NCI-H1436 (cell line): ENCODE data around the gene SUSD2.
"Not testable (repeated sequence)": the region's sequence is repeated elsewhere in the genome, so short reads cannot be mapped to it uniquely, and the experiment has no call there.

ENCODE experiments used
- DNase-seq: peaks from one replicate; lab custom pipeline; 2025; lab: John Stamatoyannopoulos, UW

Gene SUSD2, protein sequence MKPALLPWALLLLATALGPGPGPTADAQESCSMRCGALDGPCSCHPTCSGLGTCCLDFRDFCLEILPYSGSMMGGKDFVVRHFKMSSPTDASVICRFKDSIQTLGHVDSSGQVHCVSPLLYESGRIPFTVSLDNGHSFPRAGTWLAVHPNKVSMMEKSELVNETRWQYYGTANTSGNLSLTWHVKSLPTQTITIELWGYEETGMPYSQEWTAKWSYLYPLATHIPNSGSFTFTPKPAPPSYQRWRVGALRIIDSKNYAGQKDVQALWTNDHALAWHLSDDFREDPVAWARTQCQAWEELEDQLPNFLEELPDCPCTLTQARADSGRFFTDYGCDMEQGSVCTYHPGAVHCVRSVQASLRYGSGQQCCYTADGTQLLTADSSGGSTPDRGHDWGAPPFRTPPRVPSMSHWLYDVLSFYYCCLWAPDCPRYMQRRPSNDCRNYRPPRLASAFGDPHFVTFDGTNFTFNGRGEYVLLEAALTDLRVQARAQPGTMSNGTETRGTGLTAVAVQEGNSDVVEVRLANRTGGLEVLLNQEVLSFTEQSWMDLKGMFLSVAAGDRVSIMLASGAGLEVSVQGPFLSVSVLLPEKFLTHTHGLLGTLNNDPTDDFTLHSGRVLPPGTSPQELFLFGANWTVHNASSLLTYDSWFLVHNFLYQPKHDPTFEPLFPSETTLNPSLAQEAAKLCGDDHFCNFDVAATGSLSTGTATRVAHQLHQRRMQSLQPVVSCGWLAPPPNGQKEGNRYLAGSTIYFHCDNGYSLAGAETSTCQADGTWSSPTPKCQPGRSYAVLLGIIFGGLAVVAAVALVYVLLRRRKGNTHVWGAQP

DNA sequence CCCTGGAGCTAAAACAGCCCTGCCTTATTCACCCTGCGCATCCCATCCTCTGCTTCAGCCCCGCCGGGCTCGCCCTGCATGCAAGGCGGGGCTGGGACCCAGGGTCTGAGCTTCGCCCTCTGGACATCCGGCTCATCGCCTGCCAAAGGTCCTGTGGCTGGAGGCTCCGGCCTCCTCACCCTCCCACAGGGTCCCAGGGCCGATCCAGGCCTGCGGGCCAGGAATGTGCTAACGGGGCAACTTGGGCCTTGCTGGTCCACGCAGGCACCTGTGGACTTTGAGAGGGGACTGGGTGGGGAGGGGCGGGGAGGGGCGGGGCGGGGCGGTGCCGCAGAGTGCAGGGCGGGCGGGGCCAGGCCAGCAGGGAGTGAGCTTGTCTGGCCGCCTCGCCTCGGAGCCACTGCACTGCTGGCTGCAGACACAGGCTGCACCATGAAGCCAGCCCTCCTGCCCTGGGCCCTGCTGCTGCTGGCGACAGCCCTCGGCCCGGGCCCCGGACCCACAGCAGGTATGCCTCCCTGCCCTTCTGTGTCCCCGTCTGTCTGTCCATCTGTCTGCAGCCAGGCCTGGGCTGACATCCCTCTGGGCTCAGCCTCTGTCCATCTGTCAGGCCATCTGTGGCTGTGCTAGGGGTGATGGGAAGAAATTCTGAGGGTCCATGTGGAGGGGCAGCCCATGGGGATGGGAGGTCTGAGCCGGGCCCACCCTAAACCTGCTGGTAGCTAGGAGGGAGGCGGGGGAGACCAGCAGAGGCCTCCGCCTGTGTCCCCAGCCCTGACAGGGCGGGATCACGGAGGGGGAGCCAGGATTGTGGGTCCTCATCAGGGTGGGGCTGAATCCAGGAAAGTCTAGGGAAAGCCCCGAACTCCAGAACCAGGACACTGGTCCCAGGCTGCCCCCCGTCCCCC is at the start of gene SUSD2:
TSS of gene SUSD2 (plus strand) at position 400 of the 908 bp plus-strand sequence. CDS start at position 433, 33 bp downstream.
- DNase-seq = no peak

DNA sequence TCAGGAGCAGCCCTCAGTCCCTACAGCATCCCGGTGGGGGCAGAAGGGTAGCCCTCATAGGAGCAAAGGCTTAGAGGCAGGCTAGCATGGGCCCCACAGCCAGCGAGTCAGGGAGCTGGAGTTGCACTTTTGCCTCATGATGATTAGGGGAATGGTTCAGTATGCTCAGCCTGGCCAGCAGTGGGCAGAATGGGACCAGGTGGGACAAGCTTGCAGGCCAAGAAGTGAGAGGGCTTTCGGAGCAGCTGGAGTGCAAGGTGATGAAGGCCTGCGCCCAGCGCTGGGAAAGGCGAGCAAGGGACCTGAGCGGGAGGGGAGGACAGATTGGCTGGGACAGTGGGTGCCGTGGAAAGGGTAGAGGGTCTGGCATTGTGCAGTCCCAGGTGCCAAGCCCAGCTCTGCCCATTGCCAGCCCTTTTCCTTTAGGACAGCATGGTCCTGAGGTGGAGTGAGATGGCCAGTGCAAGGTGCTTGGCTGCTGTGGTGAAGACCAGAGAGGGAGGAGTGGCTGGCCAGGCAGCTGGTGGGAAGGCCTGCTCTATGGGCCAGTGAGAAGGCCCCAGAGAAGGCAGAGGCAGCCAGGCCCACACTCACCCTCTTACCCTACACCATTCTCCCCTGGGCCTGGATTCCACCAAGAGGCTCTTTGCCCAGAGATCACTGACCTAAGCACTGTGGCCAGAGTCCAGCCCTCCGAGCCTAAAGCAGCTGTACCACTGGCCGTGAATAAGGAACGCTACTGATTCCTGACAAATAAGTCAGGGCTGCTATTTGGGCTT is 47.9 kb upstream of the SUSD2 start:
- DNase-seq = no peak

DNA sequence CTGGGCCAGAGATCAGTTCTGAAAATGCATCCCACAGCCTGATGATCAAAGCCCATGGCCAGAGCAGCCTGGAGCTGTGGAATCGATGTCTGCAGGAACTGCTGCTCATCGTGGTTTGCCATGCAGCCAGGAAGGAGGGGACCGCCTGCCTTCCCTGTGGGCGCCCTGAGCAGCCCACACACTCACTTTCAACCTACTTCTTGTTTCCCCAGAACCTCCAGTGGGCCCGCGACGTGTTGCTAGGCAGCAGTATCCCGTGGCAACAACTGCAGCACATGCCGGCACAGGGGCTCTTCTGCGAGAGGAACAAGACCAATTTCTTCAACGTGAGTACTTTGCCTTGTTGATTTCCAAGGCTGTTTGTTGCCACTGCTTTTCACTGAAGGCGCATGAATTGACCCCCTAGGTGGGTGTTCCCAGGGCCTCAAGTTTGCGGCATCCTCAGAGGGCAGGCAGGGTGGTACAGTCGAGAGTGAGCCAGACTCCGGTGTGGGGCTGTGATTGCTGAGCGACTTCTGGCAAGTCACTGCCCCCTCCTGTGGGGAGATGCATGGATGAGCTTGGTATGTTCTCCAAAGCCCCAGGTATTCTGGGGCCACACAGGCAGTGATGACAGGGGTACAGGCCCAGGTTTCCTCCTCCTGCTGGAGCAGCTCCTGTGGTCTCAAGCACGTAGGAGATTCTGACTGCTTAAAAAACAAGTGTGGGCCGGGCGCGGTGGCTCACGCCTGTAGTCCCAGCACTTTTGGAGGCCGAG is 47.0 kb upstream of the SUSD2 start:
- DNase-seq = no peak

DNA sequence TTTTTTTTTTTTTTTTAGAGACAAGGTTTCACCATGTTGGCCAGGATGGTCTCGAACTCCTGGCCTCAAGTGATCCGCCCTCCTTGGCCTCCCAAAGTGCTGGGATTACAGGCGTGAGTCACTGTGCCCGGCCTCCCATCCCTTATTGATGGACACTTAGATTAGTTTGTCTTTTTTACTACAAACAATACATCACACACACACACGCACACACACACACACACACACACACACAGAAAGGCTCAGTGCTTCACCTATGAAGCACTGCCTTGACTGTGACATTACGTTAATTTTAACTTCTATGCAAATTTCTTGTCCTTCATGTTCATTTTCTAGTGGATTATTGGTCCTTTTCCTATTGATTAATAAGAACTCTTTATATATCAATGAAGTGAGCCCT is 44.8 kb upstream of the SUSD2 start:
- DNase-seq = not testable (repeated sequence)

DNA sequence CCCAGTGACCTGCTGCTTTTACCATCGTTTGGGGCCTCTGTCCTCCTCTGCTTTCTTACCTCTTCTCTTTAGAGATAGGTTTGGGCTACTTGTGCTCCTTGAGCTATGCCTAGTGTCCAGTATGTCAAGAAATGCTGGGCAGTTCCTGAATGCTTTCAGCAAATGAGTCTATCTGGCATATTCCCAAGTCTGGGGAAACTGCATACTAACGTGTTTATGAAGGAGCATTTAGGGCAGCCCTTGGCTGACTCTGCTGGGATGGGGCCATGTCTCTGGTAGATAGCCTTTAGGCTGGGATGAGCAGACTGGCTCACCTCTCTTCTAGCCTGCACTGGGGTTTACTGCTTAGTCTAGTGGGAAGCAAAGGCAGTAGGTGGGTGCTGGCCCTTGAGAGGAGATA is 43.7 kb upstream of the SUSD2 start:
- no peak for DNase-seq

DNA sequence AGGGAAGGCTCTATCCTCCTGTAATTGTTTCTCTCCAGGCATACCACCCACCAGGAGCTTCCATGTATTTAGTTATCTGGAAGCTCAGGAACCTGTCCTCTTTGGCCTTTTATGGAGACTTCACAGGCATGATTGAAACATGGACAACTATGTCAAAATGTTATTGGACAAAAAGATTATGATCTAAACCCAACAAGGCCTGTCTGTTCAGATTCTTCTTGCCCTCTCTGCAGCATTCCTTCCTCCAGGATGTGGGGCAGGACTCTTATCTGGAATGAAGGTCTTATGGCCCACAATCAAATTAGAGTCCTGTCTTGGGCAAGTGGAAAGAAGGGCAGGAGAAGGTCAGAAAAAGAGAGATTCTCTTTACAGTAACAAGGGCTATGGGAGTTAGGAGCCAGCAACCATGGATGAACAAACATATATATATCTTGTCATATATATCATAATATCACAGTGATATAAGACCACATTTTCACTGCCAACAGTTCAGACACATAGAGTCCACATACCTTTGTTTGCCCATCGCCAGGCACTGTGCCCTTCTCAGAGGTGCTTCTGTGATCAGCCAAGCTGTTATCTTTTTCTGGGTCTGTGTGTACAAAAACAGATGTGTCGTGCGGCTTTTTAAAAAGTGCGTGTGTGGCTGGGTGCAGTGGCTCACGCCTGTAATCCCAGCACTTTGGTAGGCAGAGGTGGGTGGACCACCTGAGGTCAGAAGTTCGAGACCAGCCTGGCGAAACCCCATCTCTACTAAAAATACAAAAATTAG is 42.5 kb upstream of the SUSD2 start:
- DNase-seq = no peak

DNA sequence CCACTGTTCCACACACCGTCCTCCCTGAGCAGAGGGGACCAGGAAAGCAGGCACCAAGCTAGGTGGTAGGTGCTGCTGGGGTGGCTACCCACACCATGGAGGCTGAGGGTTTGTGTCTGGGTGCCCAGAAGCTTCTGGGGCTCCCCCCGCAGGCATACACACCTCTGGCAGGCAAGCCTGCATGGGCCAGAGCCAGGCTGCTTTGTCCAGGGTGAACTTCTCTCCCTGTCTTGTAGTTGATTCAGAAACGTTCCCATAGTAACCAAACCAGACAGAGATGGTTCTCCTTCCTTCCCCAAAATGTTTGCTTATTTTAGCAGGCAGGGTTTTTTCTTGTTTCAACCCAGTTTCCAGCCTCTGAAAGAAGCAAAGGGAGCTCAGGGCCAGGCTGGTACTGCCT is 40.9 kb upstream of the SUSD2 start:
- DNase-seq = no peak

DNA sequence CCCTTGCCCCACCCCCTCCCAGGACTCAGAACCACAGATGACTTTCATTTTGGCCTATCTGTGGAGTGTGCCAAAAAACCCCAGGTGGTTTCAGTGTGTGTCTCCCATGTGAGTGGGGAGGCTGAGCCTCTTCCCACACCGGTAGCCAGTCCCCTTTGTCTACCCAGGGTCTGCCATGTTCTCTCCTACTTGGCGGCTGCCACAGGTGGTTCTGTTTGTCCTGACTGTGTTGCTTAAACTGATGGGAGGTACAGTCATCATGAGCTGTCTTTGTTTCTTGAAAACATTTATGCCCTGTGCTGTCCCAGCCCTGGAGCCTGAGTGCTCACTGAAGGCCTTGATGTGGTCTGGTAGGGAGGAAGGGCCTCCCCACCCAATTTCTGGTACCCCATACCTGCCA is 39.7 kb upstream of the SUSD2 start:
- no peak for DNase-seq

DNA sequence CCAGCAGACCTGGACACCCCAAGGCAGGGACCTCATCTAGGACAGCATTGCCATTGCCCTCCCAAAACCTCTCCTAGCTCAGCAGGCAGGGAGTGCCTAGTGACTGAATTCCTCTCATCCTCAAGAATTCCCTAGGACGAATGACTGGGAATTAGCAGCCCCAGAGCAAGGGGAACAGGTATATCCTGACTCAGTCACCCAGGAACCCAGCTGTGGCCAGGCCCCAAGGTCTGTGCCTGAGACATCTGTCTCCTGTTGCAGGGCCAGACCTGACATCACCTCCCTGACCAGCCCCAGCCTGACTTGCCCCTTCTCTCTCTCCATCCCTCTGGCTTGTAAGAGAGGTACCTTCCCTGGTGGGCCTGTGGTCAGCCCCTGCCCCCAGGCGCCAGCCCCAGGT is 39.0 kb upstream of the SUSD2 start:
- DNase-seq = no peak

DNA sequence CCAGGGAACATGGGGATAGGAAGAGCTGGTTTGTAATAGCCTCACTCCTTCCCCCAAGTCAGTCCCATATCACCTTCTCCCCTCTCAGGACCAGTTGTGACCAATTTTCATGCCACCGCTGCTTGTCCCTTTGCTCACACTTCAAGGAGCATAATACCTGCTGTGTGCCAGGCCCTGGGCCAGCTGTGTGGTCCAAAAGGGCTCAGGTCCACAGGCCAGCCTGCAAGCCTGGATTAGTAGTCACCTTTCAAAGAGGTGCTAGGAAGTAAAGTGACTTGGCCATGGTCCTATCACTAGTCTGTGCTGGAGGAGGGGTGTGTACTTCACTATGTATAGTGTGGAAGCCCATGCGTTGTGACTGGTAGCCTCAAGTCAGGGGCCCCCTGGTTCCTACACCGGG is 38.5 kb upstream of the SUSD2 start:
- no peak for DNase-seq

DNA sequence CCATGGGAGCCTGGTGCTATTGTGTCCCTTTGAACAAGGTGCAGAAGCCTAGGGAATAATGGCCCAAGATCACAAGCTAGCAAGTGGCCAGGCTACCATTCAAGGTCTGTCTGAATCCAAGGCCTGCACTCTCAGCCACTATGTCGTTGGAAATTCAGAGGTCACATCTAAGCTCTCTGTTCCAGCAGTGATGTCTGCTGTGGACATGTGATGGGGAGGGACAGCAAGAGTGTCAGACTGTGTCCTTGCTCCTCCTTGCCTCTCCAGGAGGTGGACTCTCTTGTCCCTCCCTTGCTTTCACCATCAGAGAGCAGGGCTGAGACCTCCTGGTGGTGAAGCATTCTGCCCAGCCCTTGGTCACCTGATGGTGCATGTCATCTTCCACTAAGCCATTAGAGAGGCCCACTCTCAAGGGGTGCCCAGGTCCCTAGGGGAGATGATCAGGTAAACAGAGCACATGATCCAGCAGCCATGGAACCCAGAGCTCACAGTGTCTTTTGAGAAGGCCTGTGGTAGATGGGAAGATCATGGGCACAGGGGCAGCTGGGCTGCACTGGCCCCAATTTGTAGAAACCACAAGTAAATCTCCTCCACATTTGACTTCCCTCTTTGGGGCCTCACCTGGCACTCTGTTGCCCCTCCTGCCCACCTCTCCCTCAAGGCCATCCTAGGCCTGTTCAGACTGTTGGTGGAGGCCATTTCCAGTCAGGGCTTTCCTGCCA is 37.1 kb upstream of the SUSD2 start:
- no peak for DNase-seq

DNA sequence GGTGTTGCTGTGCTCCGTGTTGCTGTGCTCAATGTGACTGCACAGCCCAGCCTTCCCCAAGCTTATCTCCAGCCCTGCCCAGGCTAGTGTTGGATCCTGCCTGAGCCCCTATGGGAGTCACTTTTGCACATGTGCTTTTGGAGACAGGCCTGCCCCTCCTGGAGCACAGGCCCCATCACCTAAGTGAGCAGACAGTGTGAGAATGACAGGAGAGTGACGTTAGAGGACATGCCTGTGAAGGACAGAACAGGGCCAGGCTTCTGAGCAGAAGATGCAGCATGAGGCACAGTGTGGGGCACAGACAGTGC is 36.6 kb upstream of the SUSD2 start:
- no peak for DNase-seq

DNA sequence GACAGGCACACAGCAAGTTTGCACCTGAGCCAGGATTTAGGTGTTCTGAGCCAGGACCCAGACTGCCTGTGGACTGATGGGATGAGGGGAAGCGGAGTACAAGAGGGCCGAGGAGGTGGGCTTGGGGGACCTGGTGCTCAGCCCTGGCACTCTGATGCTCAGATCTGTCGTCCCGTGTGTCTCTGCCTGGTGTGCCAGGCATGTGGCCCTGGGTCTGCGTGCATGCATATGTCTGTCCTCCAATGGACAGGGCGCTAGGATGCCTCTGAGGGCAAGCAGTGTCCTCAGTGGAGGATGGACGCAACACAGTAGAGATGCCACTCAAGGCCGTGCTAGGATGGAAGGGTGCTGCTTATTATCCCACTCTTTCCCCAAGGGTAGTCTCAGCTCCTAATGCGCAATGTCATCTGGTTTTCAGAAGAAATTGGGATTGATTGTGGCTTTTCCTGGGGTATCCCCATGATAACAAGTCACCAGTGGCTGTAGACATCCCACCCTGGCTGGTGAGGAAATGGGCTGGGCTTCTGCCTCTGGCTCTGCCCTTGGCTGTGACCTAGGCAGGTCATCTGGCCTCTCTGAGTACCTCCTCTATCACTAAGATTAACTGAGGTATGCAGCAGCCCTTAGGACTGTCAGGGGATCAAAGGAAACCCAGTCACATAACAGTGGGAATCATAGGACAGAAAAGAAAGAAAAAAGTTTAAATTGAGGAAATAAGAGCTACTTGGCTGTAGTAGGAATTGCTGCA is 35.7 kb upstream of the SUSD2 start:
- DNase-seq = no peak

DNA sequence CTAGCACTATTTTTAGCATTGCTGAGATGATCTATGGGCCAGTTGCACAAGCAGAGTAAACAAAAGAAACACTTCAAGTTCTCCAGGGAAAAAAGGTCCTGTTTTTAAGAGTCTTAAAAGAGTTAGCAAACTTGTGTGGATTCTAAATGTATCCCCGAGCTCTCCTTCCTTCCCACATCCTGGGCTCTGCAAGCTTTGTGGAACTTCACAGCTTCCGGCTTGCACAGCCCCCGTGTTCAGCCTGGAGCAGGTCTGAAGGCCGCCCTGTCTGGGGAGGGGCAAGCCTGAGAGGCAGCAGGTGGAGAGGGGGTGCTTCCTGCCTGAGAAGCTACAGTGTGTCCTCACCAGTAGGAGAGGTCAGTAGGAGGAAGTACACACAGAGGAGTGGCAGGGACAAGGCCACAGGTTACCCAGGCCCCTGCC is 35.1 kb upstream of the SUSD2 start:
- DNase-seq = peak; percentile 29

DNA sequence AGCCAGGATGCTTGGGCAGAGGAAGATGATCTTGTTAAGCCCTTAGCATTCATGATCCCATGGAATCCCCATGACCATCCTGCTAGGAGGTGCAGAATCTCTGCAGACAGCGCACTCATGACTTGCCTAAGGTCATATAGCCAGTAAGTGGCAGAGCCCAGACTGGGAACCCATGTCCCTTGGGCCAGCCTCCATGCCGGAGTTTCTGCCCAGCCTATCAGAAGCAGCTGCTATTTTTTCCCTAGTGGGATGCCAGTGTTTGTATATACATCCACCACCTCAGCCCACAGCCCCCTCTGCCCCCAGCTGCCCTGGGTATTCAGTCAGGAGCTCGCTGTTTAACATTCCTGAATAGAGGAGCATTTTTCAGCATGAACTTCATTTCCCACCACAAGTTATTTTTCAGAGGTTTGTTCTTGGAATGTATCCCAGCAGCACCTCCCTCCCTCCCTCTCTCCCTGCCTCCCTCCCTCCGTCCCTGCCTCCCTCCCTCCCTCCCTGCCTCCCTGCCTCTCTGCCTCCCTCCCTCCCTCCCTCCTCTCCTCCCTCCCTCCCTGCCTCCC is 34.4 kb upstream of the SUSD2 start:
- no peak for DNase-seq

DNA sequence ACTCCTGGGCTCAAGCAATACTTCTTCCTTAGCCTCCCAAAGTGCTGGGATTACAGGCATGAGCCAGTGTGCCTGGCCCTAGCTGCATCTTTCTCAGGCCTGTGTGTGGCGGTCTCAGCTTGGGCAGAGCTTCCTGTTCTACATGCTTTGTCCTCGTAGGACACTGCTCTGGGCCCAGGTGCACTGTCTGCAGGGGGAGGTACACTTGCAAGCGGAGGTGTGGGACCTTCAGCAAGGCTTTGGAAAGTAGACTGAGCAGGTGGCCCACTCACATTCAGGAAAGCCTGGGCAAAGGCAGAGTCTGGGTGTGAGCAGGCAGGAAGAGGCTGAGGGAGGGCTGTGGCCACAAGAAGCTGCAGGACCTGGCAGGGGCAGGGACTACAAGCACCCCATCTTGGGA is 33.6 kb upstream of the SUSD2 start:
- DNase-seq = no peak

DNA sequence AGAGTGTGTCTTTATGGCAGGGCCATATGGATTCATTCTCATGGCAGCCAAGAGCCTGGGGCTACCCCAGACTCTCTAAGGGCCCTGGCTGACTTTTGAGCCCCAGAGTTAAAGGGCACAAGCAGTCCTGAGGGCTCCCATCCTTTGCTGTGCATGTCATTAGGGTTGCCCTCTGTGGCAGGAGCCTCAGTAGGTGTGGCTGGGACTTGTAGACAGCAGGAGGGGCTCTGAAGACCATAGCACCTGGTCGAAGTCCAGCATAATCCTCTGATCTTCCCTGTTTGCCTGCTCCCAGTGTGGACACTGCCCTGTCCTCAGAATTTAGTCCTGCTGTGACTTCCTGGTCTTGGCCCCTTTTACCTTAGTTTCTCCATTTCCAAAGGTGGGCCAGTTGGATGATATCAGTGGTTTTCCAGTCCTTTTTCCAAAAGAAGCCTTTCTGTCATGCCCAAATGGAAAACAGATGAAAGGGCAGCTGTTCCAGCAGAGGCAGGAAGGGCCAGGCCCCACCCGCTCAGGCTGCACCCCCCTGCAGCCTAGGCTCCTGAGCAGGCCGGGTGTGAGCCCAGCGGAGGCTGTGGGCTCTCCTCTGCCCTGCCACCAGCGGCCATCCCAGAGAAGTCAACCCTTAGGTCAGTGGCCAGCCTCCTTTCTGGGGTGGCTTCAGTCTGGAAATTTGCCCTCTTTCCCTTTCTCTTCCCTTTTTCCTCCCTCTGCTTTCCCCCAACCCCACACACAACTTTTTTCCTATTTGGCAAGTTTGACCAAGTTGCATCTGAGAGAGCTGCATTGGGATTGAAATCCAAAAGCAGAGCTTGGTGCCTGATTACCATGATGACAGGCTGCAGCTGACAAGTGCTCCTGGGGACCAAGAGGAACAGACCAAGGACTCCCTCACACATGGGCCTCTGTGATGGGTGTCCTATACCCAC is 32.8 kb upstream of the SUSD2 start:
- no peak for DNase-seq
